Measurements from ENCODE around the gene HOXA4.

- TF ChIP-seq, protein P1, sequence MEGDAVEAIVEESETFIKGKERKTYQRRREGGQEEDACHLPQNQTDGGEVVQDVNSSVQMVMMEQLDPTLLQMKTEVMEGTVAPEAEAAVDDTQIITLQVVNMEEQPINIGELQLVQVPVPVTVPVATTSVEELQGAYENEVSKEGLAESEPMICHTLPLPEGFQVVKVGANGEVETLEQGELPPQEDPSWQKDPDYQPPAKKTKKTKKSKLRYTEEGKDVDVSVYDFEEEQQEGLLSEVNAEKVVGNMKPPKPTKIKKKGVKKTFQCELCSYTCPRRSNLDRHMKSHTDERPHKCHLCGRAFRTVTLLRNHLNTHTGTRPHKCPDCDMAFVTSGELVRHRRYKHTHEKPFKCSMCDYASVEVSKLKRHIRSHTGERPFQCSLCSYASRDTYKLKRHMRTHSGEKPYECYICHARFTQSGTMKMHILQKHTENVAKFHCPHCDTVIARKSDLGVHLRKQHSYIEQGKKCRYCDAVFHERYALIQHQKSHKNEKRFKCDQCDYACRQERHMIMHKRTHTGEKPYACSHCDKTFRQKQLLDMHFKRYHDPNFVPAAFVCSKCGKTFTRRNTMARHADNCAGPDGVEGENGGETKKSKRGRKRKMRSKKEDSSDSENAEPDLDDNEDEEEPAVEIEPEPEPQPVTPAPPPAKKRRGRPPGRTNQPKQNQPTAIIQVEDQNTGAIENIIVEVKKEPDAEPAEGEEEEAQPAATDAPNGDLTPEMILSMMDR (conservative IDR thresholded peaks at IDR 0.05): no peak
- no peak for TF ChIP-seq ZFX (IDR thresholded peaks at IDR 0.05)
Measured at GRCh38 chr7:27137640-27138315, 7.2 kb upstream of the HOXA4 start.
